Spleen (tissue), 7 donors: ENCODE data around the gene CHMP1B.

Experiments
- POLR2A ChIP-seq, 3 donors: fragments of 450-650 bp; IDR thresholded peaks; one replicate each; pipeline ENCODE4 v1.5.1; 2017; ENCODE audit warnings: antibody characterized with exemption in 3 of 3, mild to moderate bottlenecking in 1 of 3
- POLR2AphosphoS5 ChIP-seq, 3 donors: sonication (generic); formaldehyde crosslinking; IDR thresholded peaks; one replicate each; pipeline ENCODE4 v1.5.1; 2017; ENCODE audit warnings: antibody characterized with exemption in 3 of 3
- TF ChIP-seq, protein P1 (sequence below), 11 experiments: fragments of 200-600 bp in 7 of 11; fragments of 450-650 bp in 4 of 11; sonication (generic) in 4 of 11; IDR thresholded peaks in 8 of 11; conservative IDR thresholded peaks in 3 of 11; 1 replicate in 7 of 11; 2 replicates in 4 of 11; pipeline versions ENCODE4 v1.4.0 to v1.8.0; 2016 to 2021; ENCODE audit warnings: antibody characterized with exemption in 11 of 11, inconsistent platforms in 4 of 11, mild to moderate bottlenecking in 1 of 11
- donor health status: DM: no; HTN: no; CAD: no; lungs with moderate emphysema.
- donor health status: DM: no; HTN: no; CAD: no.
- donor health status: DM: no; HTN: no; CAD: no.

DNA sequence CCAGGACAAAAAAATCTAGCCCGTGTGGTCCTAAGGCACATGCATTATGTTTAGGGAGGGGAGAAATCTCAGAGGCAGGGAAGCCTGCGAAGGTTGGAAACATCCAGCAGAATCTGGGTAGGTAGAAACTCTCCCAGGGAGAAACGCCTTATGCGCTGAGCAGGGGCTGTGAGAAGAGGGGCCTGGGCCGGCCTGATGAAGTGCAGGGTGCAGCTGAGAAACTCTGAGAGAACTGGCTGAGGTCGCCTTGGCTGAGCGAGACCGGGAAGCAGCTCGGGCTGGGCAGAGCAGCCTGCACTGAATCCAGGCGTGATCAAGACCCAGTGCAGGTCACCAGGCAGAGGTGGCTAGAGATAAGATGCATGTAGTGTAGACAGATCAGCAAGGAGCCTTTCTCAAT, 15.1 kb downstream of the CHMP1B start:
- TF ChIP-seq, protein P1, sequence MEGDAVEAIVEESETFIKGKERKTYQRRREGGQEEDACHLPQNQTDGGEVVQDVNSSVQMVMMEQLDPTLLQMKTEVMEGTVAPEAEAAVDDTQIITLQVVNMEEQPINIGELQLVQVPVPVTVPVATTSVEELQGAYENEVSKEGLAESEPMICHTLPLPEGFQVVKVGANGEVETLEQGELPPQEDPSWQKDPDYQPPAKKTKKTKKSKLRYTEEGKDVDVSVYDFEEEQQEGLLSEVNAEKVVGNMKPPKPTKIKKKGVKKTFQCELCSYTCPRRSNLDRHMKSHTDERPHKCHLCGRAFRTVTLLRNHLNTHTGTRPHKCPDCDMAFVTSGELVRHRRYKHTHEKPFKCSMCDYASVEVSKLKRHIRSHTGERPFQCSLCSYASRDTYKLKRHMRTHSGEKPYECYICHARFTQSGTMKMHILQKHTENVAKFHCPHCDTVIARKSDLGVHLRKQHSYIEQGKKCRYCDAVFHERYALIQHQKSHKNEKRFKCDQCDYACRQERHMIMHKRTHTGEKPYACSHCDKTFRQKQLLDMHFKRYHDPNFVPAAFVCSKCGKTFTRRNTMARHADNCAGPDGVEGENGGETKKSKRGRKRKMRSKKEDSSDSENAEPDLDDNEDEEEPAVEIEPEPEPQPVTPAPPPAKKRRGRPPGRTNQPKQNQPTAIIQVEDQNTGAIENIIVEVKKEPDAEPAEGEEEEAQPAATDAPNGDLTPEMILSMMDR (IDR thresholded peaks at IDR 0.05 in 8 of 11, conservative IDR thresholded peaks at IDR 0.05 in 3 of 11): no peak
- TF ChIP-seq POLR2A (IDR thresholded peaks at IDR 0.05) (no peak), POLR2AphosphoS5 (IDR thresholded peaks at IDR 0.05) (no peak)
